ENCODE measurements around the gene GFPT2.
"Not testable (repeated sequence)": the region's sequence is repeated elsewhere in the genome, so short reads cannot be mapped to it uniquely, and the experiment has no call there.

GFPT2 gene

GRCh38 chr5:180318456-180319089, 34.6 kb downstream of the GFPT2 start:
- in situ Hi-C loops (cut with MboI; ENCODE audit: low pct_unique_long_range_greater_than_20kb, low sequenced_read_pairs), result no loop called here
- DNase-seq, result no peak

GRCh38 chr5:180316586-180316985, 36.5 kb downstream of the GFPT2 start:
- in situ Hi-C loops (cut with MboI; ENCODE audit: low pct_unique_long_range_greater_than_20kb, low sequenced_read_pairs), result no loop called here
- DNase-seq, result no peak

GRCh38 chr5:180315762-180316212, 37.3 kb downstream of the GFPT2 start:
- DNase-seq, result peak; percentile 54

GRCh38 chr5:180313677-180314505, 39.2 kb downstream of the GFPT2 start:
- DNase-seq, result no peak
- in situ Hi-C loops (cut with MboI; ENCODE audit: low pct_unique_long_range_greater_than_20kb, low sequenced_read_pairs), result no loop called here

More at GRCh38 chr5:180315762-180316212, 37.3 kb downstream of the GFPT2 start:
- in situ Hi-C loops (cut with MboI; ENCODE audit: low pct_unique_long_range_greater_than_20kb, low sequenced_read_pairs), result no loop called here

DNA sequence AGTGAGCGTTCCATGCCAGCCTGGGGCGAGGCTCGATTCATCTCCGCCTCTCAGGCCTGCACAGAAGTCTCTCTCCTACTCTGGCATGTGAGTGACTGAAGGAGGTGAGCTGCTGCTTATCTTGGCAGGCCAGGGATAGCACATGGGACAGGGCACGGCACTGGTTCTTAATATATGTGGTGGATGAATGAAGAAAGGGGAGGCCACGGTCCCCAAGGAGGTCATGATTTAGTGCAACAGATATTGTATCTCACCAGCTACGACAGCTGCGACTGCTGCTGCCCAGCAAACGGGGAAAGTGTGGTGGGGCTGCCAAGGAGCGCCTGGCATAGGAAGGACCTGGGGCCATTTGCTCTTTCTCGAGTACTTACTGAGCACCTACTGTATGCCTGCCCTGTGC, 41.9 kb downstream of the GFPT2 start:
- DNase-seq, result no peak
- in situ Hi-C loops (cut with MboI; ENCODE audit: low pct_unique_long_range_greater_than_20kb, low sequenced_read_pairs), result no loop called here

GRCh38 chr5:180306796-180307195, 46.3 kb downstream of the GFPT2 start:
- no peak for DNase-seq
- in situ Hi-C loops (cut with MboI; ENCODE audit: low pct_unique_long_range_greater_than_20kb, low sequenced_read_pairs), result no loop called here

- no peak for DNase-seq
- in situ Hi-C loops (cut with MboI; ENCODE audit: low pct_unique_long_range_greater_than_20kb, low sequenced_read_pairs), result no loop called here
These were observed 47.7 kb downstream of the GFPT2 start for GRCh38 chr5:180305481-180305880.

GRCh38 chr5:180304431-180305375, 48.4 kb downstream of the GFPT2 start:
- in situ Hi-C loops (cut with MboI; ENCODE audit: low pct_unique_long_range_greater_than_20kb, low sequenced_read_pairs), result no loop called here
- no peak for DNase-seq

DNA sequence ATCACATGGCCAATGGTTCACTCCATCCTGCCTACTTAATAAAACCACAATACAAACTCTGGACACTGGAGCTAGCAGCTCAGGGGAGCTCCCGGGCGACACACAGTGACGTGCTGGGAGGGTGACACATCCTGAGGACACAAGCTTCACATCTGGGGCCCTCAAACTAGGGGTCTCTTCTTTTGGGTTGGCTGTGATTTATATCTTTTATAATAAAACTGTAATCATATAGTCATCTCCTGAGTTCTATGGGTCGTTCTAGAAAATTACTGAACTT, 49.2 kb downstream of the GFPT2 start:
- in situ Hi-C loops (cut with MboI; ENCODE audit: low pct_unique_long_range_greater_than_20kb, low sequenced_read_pairs), result no loop called here
- no peak for DNase-seq

DNA sequence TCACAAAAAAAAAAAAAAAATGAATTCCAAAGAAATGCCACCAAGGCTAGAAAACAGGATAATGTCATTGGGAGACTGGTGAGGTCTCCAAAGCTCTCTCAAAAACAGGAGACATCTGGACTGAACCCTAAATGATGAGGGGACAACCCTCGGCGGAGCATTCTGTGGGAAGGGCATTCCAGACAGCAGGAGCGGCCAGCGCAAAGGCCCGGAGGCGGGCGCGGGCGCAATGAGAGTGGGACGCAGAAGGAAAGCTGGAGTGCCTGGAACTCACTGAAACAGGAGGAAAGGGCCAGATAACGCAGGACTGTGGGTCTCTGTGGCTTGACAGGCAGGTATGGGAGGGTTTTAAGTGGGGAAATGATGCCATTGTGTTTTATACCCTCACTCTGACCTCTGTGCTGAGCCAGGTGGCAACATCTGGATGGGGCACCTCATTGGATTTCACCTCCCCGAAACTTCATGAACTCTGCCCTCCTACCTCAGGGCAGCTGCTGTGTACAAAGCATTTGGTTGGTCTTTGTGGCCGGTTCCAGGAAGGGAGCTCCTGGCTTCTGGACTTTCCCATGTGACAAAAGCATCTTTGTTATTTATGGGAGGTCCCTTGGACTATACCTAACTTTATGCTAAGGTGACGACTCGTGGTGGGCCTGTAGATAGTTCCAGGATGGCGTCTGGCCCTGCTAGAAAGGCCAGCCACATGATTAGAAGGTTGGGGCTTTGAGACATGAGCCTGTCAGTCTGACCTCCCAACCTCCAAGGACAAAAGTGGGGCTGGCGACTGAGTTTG, 49.7 kb downstream of the GFPT2 start:
- no peak for DNase-seq
- in situ Hi-C loops (cut with MboI; ENCODE audit: low pct_unique_long_range_greater_than_20kb, low sequenced_read_pairs), result no loop called here

DNA sequence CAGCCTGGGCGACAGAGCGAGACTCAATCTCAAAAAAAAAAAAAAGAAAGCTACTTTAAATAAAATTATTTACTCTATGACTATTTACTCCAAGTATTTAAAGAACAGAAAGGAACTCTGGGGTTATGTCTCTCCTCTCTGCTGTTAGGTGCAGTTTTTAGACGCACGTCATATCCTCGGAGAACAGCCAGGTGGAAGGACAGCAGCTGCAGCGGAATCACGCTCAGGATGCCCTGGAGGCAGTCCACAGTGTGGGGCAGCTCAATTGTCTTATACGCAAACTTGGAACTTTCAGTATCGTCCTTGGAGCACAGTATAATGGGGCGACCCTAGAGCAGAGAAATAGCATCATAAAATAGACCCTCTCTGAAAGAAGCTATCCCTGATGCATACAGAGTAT, 50.9 kb downstream of the GFPT2 start:
- DNase-seq, result no peak
- in situ Hi-C loops (cut with MboI; ENCODE audit: low pct_unique_long_range_greater_than_20kb, low sequenced_read_pairs), result no loop called here

- DNase-seq, result no peak
- in situ Hi-C loops (cut with MboI; ENCODE audit: low pct_unique_long_range_greater_than_20kb, low sequenced_read_pairs), result no loop called here
These were observed 51.9 kb downstream of the GFPT2 start for GRCh38 chr5:180301253-180301652.

DNA sequence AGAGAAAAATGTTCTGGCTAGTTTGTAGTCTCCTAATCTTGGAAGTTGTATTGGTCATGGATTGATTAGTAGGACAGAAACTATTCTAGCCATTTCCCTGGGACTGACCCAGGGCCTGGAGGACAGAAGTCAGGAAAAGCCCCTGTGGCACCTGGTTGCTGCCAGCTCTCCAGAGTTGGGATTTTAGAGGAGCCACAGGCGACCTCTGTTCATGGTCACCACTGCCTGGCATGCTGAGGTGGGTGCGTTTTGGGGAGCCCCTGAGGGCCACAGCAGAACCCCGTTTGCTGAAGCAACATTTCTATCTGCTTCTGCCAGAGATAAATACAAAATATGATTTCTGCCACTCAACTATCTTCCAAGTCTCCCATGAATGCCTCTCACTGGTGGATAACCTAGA, 53.6 kb downstream of the GFPT2 start:
- DNase-seq, result no peak
- in situ Hi-C loops (cut with MboI; ENCODE audit: low pct_unique_long_range_greater_than_20kb, low sequenced_read_pairs), result no loop called here

- DNase-seq; in situ Hi-C loops (cut with MboI; ENCODE audit: low pct_unique_long_range_greater_than_20kb, low sequenced_read_pairs): not testable (repeated sequence)
These were observed 54.1 kb downstream of the GFPT2 start for GRCh38 chr5:180299014-180299413.

DNA sequence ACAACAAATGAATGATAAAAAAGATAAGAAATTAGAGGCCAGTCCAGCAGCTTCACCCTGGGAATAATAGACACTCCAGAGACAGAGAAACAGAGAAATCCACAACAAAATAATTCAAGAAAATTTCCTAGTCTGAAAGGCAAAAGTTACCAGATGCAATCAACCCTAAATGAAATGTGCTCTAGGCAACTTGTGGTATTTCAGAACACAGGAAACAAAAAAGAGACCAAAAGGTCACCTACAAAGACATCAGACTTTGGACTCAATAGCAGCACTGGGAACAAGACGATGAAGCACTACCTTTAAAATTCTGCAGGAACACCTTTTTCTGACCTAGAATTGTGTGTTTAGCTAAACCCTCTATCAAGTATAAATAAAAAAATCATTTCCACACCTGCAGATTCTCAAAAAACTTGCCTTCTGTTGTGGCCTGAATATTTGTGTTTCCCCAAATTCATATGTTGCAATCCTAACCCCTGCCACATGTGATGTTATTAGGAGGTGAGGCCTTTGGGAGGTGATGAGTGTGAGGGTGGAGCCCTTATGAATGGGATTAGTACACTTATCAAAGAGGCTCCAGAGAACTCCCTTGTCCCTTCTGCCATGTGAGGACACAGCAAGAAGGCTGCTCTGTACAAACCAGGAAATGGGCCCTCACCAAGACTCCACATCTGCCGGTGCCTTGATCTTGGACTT, 55.4 kb downstream of the GFPT2 start:
- in situ Hi-C loops (cut with MboI; ENCODE audit: low pct_unique_long_range_greater_than_20kb, low sequenced_read_pairs), result no loop called here
- DNase-seq, result peak; percentile 6

DNA sequence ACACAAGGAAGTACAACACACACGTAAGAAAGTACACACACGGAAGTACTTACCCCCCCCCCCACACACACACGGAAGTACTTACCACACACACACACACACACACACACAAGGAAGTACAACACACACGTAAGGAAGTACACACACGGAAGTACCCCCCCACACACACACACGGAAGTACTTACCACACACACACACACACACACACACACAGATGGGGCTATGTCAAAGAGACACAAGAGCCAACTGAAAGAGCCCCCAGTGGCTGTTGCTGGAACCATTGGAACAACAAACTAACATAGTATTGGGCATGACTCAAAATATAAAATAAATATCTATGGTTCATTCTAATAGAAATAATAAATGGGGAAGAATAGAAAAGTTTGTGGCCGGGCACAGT, 56.4 kb downstream of the GFPT2 start:
- in situ Hi-C loops (cut with MboI; ENCODE audit: low pct_unique_long_range_greater_than_20kb, low sequenced_read_pairs), result no loop called here
- DNase-seq, result no peak

GRCh38 chr5:180294913-180295555, 58.1 kb downstream of the GFPT2 start:
- in situ Hi-C loops (cut with MboI; ENCODE audit: low pct_unique_long_range_greater_than_20kb, low sequenced_read_pairs), result no loop called here

GRCh38 chr5:180294411-180294810, 58.7 kb downstream of the GFPT2 start:
- in situ Hi-C loops (cut with MboI; ENCODE audit: low pct_unique_long_range_greater_than_20kb, low sequenced_read_pairs), result no loop called here
- DNase-seq, result no peak

More at GRCh38 chr5:180294913-180295555, 58.1 kb downstream of the GFPT2 start:
- DNase-seq, result no peak
